D341Med (cell line): Measurements from ENCODE around the gene PMFBP1.

Source experiments
- DNase-seq: peaks from one replicate; pipeline ENCODE4 v3.0.0; 2012; ENCODE audit warnings: low spot score

The PMFBP1 gene, protein sequence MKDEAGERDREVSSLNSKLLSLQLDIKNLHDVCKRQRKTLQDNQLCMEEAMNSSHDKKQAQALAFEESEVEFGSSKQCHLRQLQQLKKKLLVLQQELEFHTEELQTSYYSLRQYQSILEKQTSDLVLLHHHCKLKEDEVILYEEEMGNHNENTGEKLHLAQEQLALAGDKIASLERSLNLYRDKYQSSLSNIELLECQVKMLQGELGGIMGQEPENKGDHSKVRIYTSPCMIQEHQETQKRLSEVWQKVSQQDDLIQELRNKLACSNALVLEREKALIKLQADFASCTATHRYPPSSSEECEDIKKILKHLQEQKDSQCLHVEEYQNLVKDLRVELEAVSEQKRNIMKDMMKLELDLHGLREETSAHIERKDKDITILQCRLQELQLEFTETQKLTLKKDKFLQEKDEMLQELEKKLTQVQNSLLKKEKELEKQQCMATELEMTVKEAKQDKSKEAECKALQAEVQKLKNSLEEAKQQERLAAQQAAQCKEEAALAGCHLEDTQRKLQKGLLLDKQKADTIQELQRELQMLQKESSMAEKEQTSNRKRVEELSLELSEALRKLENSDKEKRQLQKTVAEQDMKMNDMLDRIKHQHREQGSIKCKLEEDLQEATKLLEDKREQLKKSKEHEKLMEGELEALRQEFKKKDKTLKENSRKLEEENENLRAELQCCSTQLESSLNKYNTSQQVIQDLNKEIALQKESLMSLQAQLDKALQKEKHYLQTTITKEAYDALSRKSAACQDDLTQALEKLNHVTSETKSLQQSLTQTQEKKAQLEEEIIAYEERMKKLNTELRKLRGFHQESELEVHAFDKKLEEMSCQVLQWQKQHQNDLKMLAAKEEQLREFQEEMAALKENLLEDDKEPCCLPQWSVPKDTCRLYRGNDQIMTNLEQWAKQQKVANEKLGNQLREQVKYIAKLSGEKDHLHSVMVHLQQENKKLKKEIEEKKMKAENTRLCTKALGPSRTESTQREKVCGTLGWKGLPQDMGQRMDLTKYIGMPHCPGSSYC

DNA sequence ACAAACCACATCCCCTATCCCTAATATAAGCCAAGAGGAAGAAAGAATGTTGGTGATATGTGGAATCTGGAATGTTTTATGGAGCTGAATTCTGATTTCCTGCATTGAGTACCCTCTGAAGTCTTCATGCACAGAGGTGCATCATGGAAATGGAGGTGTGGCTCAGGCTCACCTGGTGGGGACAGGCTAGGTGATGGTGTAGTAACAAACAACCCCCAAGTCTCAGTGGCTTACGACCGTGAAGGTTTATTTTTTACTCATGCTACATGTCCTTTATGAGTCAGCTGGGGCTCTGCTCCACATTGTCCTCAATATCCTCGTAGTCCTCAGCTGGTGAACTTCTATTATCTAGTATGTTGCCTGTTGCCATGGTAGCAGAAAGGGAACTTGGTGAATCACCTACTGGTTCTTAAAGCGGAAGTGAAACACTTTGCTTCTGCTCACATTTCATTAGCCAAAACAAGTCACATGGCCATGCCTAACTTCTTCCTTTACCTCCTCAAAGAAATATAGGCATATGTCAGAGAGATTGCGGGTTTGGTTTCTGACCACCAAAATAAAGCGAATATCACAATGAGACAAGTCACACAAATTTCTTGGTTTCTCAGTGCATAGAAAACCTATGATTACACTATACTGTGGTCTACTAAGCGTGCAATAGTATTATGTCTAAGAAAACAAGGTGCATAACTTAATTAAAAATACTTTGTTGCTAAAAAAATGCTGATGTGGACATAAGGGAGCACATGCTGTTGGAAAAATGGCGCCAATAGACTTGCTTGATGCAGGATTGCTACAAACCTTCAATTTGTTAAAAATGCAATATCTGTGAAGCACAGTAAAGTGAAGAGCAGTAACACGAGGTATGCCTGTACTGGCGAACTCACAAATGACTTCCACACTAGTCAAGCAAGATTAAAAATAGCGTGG lies at the start of gene PMFBP1:
Gene PMFBP1, minus strand, starts transcription at position 51 of the 930 bp plus-strand sequence. CDS start 947 bp downstream, outside the sequence.
- DNase-seq = no peak

- DNase-seq = no peak
Observed at GRCh38 chr16:72221630-72222024, 49.7 kb upstream of the PMFBP1 start.

- no peak for DNase-seq
Observed at GRCh38 chr16:72220875-72221629, 49.1 kb upstream of the PMFBP1 start.

GRCh38 chr16:72219282-72219681 lies 47.3 kb upstream of the PMFBP1 start:
- no peak for DNase-seq

DNA sequence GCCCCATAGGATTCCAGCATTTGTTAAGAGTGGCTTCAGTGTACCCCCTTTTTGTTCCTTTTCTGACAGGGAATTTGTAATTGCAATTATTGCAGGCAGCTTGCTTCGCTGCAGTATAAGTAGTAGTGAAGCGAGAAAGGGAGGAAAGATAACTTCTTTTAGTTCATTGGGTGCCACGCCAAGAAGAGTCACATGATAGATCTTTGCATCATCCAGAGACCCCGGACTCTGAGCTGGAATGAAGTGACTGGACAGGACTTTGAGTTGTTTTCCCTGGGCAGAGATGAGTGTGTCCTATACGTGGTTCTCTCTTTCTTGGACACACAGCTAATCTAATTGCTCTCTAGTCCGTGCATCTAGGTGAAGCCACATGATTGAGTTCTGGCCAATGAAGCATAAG lies 44.8 kb upstream of the PMFBP1 start:
- no peak for DNase-seq

DNA sequence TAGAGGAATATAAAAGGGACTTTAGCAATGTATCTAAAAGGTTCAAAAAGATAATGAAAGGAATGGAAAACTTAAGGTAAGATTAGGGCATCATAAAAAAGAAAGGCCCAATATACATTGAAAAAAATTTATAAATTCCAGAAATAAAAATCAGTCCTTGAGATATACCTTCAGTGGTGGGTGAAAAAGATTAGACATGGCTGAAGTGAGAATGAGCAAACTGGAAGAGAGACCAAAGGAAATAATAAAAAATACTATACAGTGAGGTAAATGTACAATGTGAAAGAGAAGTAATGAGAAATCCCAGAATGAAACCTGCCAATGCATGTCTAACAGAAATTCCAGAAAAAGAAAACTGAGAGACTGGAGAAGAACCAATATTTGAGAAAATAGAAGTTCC lies 42.9 kb upstream of the PMFBP1 start:
- DNase-seq = no peak

DNA sequence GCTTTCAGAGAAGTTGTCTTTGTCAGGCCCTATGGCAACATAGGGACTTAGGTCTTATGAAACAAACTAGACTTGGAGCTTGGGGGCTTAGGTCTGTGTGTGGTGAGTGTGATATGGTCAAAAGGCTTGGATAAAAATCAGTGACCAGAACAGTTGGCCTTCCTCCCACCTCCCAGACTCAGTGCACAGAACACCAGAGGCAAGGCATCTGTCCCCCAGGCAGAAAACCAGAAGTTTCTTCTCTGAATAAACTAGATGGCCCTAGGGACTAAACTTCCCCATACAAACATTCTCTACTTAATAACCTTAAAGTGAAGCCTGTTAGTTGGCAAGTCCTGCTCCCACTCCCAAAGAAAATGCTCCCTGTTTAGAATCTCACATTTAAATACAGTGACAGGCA lies 39.2 kb upstream of the PMFBP1 start:
- DNase-seq = no peak

DNA sequence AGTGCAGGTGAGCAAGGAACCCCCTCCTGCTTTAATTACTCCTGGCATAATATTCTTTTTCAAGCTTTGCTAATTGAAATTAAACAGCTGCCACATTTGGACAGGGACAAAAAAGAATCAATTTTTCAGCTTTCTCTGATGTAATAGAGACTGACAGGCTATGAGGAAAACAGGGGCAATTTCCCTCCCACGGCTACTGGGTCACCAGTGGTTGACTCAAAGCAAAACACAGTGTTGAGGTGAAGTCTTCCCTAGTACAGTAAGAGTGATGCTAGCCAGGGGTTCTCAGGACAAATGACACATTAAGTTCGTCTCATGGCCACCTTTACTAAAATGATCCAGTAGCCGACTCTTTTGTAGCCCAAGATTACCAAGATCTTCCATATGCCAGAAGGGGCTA lies 38.6 kb upstream of the PMFBP1 start:
- DNase-seq = no peak

- no peak for DNase-seq
Observed at GRCh38 chr16:72210072-72210471, 38.1 kb upstream of the PMFBP1 start.

GRCh38 chr16:72206299-72206698 lies 34.3 kb upstream of the PMFBP1 start:
- DNase-seq = no peak

GRCh38 chr16:72203401-72203800 lies 31.4 kb upstream of the PMFBP1 start:
- no peak for DNase-seq

DNA sequence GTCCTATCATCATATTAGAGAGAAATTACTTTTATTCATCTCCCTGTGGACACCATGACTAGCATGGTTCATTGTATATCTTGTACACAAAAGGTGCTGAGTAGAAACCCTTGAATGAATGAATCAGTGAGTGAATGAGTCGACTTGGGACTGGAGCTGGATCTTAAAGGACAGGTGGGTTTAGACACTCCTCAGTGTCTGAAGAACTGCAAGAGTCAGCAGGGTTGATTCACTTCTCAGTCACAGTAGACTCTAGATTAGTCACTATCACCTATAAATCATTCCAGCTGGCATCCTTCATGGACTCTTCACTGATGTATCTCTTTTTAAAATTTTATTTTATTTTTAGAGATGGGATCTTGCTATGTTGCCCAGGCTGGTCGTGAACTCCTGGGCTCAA lies 30.1 kb upstream of the PMFBP1 start:
- no peak for DNase-seq

GRCh38 chr16:72201387-72201786 lies 29.4 kb upstream of the PMFBP1 start:
- DNase-seq = no peak

DNA sequence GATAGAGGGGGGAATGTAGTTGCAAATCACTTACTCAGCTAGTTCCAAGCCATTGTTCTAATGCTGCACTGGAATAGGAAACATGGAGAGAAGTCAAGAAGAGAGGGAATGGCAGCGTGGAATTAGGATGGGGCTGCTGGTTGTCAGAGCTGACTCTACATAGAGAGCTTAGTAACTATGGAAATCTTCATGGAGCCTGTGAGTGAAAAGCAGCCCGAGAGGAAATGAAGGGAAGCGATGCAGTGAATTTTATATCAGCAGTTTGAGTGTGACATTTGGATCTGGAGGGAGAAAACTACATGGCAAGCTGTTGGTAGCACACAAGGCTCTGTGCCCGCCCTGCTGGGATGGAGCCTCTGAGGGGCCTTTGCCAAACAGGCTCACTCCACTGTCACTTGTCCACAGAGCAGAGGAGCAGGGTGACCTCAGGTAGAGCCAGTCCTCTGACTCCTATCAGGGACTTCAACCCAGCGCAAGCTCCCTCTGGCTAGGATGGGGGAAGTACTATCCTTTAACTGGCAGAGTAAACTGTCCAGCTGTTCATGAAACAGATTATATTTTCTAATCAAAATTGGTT lies 27.9 kb upstream of the PMFBP1 start:
- DNase-seq = no peak

DNA sequence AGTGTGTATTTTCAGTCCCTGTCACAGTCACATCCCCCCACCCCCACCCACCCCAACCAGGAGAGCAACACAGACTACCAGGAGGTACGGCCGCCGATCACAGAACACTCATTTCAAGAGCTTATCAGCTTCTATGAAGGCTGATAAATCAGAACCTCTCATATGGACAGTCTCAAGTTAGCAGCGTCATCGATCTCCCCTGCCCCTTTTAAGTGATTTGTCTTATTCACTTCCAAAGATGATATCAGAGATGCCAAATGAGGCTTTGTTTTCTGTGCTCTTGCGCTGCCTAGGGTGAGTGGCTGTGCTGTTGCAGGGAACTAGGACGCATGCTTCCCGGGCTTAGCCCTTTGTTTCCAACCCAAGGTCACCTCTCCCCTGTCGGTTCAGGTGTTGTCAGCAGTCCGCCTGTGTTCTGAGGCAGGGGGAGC lies 26.8 kb upstream of the PMFBP1 start:
- DNase-seq = no peak

GRCh38 chr16:72198021-72198711 lies 26.2 kb upstream of the PMFBP1 start:
- DNase-seq = no peak

DNA sequence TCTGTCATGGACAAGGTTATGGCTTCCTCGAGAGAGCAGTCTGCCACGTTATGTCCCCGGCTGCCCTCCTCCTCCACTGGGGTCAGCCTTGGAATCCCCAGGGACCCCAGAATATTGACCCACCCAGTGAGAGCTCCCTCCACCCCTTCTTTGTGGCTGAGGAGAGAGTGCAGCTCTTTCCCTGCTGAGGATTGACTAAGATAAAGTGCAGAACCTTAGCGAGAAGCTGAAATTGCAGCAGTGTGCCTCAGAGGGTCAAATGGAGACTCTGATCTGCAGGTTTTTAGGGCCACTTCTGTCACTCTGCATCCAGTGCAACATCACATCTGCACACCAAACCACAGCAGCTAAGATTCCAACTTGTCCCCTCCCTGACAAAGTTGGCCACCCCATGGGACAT lies 25.6 kb upstream of the PMFBP1 start:
- DNase-seq = no peak

DNA sequence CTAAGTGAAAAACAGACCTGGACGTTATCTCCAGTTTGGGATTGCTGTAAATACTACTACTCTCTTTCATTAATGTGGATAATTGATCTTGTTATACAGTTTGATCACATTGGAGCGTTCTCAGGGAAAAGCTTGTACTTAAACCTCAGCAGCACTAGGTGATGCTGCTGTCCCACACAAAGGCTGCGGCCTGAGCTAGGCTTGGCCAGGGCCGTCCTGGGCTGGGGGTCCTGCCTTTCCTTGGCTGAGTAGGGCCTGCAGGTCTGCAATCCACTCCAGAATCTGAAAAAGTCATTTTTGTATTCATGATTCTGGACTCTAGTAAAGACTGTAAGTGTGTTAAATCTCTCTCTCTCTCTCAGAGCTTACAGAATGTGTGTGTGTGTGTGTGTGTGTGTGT lies 23.7 kb upstream of the PMFBP1 start:
- DNase-seq = no peak

- DNase-seq = no peak
Observed at GRCh38 chr16:72191551-72191950, 19.6 kb upstream of the PMFBP1 start.

DNA sequence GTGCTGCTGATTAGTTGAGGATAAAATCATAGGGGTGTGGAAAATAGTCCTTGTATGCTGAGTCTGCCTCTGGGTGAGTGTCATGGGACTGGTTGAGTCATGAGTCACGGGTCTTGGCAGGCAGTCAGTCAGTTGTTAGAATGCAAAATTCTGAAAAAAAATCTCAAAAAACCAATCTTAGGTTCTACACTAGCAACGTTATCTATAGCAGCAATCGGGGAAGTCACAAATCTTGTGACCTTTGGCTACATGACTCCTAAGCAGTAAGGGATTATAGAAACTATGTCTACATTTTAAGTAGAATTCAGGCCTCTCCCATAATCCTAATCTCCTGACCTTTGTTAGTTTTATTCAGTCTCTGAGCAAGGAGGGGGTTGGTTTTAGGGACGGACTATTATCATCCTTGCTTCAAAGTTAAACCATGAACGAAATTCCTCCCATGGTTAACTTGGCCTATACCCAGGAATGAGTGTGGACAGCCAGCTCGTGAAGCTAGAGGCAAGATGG lies 18.0 kb upstream of the PMFBP1 start:
- no peak for DNase-seq
